B cell (primary cell): ENCODE measurements around the gene IL36G. TPM values are rescaled to one million over a fixed set of nuclear protein-coding genes. Genes with fewer than 3 reads are reported as not detected.

ENCODE experiments used
- ATAC-seq: fragments of 200-7000 bp; cut with Tn5 transposase; one replicate; pipeline ENCODE4 v1.10.0; 2021; ENCODE audit warnings: low read depth, mild to moderate bottlenecking, moderate number of reproducible peaks, moderate library complexity
- CTCF ChIA-PET: fragments of 350-600 bp; sonication (Branson Sonifier 250); formaldehyde crosslinking; loops from one replicate; lab custom pipeline; 2021; ENCODE audit warnings: antibody characterized with exemption, inconsistent platforms; lab: Charles Lee
- POLR2A ChIA-PET: fragments of 350-600 bp; sonication (Branson Sonifier 250); formaldehyde crosslinking; loops from one replicate; lab custom pipeline; 2021; ENCODE audit warnings: antibody characterized with exemption; lab: Charles Lee
- DNase-seq: peaks from one replicate; pipeline ENCODE4 v3.0.0; 2013
- H2AFZ ChIP-seq: 2 replicates; pipeline ENCODE4 v1.6.1; 2012; ENCODE audit warnings: mild to moderate bottlenecking, low read depth, low read length; ENCODE audit not compliant: insufficient read depth, poor library complexity, severe bottlenecking
- H3K27ac ChIP-seq, 2 donors: 1 replicate in 1 of 2; 2 replicates in 1 of 2; pipeline ENCODE4 v1.5.1; 2012 to 2013; ENCODE audit warnings: low read length in 2 of 2, mild to moderate bottlenecking in 2 of 2, moderate library complexity in 1 of 2
- H3K27me3 ChIP-seq, 4 experiments: fragments of 200-600 bp in 1 of 4; sonication (generic) in 1 of 4; replicated peaks in 1 of 4; 1 replicate in 2 of 4; 2 replicates in 2 of 4; pipeline versions ENCODE4 v1.6.1 to v1.7.0; 2013 to 2016; ENCODE audit warnings: low read length in 3 of 4, mild to moderate bottlenecking in 2 of 4, mixed read lengths in 1 of 4, moderate library complexity in 1 of 4; ENCODE audit not compliant: insufficient read depth in 4 of 4, control insufficient read depth in 3 of 4; ENCODE audit errors: control extremely low read depth in 1 of 4
- H3K36me3 ChIP-seq, 2 experiments: replicated peaks in 1 of 2; 1 replicate in 1 of 2; 2 replicates in 1 of 2; pipeline versions ENCODE4 v1.6.1 to v1.7.1; 2013; ENCODE audit warnings: low read length in 1 of 2; ENCODE audit not compliant: insufficient read depth in 2 of 2, control insufficient read depth in 1 of 2; ENCODE audit errors: control extremely low read depth in 1 of 2, extremely low read depth in 1 of 2
- H3K4me1 ChIP-seq, 2 donors: fragments of 200-600 bp in 1 of 2; sonication (generic) in 1 of 2; 1 replicate in 1 of 2; 2 replicates in 1 of 2; pipeline versions ENCODE4 v1.5.1 to v1.6.1; 2013 to 2017; ENCODE audit warnings: low read length in 2 of 2; ENCODE audit not compliant: control insufficient read depth in 2 of 2, insufficient read depth in 2 of 2
- H3K4me2 ChIP-seq: replicated peaks from 2 replicates; pipeline ENCODE3; 2012; ENCODE audit warnings: mild to moderate bottlenecking, low read depth, low read length; ENCODE audit not compliant: poor library complexity, severe bottlenecking
- H3K4me3 ChIP-seq, 5 experiments: fragments of 200-600 bp in 1 of 5; sonication (generic) in 1 of 5; 1 replicate in 3 of 5; 2 replicates in 2 of 5; pipeline versions ENCODE4 v1.5.1 to v1.7.0; 2011 to 2016; ENCODE audit warnings: low read length in 4 of 5, mild to moderate bottlenecking in 4 of 5, low read depth in 2 of 5, control low read depth in 1 of 5, moderate library complexity in 1 of 5; ENCODE audit not compliant: insufficient read depth in 1 of 5; ENCODE audit errors: control extremely low read depth in 1 of 5, extremely low read depth in 1 of 5
- H3K79me2 ChIP-seq: fragments of 200-600 bp; sonication (generic); one replicate; pipeline ENCODE4 v1.6.0; 2016; ENCODE audit warnings: low read length; ENCODE audit not compliant: control insufficient read depth, insufficient read depth
- H3K9ac ChIP-seq: fragments of 200-600 bp; sonication (generic); 2 replicates; pipeline ENCODE4 v1.6.1; 2017; ENCODE audit warnings: mild to moderate bottlenecking, low read length, moderate library complexity
- H3K9me3 ChIP-seq, 3 donors: one replicate each; pipeline versions ENCODE4 v1.6.1 to v1.7.1; 2013; ENCODE audit warnings: low read length in 2 of 3; ENCODE audit not compliant: control insufficient read depth in 2 of 3, insufficient read depth in 1 of 3; ENCODE audit errors: control extremely low read depth in 1 of 3
- H4K20me1 ChIP-seq: 2 replicates; pipeline ENCODE4 v1.6.0; 2012; ENCODE audit warnings: mild to moderate bottlenecking, low read length; ENCODE audit not compliant: insufficient read depth, control insufficient read depth, poor library complexity, severe bottlenecking
- H3K27ac Mint-ChIP-seq: one replicate; pipeline ENCODE4 v1.8.0; 2021; ENCODE audit warnings: mixed read lengths
- H3K27me3 Mint-ChIP-seq: one replicate; pipeline ENCODE4 v1.8.0; 2021; ENCODE audit warnings: mixed read lengths
- H3K4me1 Mint-ChIP-seq: one replicate; pipeline ENCODE4 v1.8.0; 2021; ENCODE audit warnings: mixed read lengths
- H3K4me3 Mint-ChIP-seq: one replicate; pipeline ENCODE4 v1.8.0; 2021; ENCODE audit warnings: mixed read lengths
- H3K9me3 Mint-ChIP-seq: one replicate; pipeline ENCODE4 v1.8.0; 2022; ENCODE audit warnings: mixed read lengths; ENCODE audit not compliant: insufficient read depth
- EZH2 ChIP-seq: IDR thresholded peaks from 2 replicates; pipeline ENCODE4 v1.6.1; 2012; ENCODE audit warnings: borderline replicate concordance, low read depth, mild to moderate bottlenecking, moderate library complexity, low read length; ENCODE audit not compliant: insufficient read depth, poor library complexity, severe bottlenecking
- WGBS: methylation state at CpG from one replicate; pipeline ENCODE4 v1.1.5; 2013; ENCODE audit warnings: missing lambda C conversion rate; ENCODE audit not compliant: insufficient coverage; 5-methylcytosine and 5-hydroxymethylcytosine counted together
- intact Hi-C: fragments of 100-400 bp; cut with micrococcal nuclease; formaldehyde crosslinking; loops from one replicate; pipeline ENCODE4 v1.10.0; 2022
- polyA plus RNA-seq: library from polyadenylated mRNA; depleted of rRNA; stranded (reverse); fragments of >200 nt; gene quantifications from 2 replicates; pipeline ENCODE4 v1.2.3, GENCODE V29; 2012
- total RNA-seq, 2 donors: library from RNA; stranded (reverse); fragments of 120-200 nt in 1 of 2; gene quantifications; 1 replicate in 1 of 2; 2 replicates in 1 of 2; pipeline versions ENCODE4 v1.2.3 to v1.2.4, GENCODE V29; 2013 to 2022
- TF ChIP-seq, protein P1 (sequence below): fragments of 200-600 bp; IDR thresholded peaks from one replicate; pipeline ENCODE4 v1.8.0; 2022; ENCODE audit warnings: antibody characterized with exemption, mild to moderate bottlenecking

Gene IL36G
- total and polyA plus RNA-seq, 2 donors (not counting 1 experiment from before 2014, with no cell fraction given), result not detected

DNA sequence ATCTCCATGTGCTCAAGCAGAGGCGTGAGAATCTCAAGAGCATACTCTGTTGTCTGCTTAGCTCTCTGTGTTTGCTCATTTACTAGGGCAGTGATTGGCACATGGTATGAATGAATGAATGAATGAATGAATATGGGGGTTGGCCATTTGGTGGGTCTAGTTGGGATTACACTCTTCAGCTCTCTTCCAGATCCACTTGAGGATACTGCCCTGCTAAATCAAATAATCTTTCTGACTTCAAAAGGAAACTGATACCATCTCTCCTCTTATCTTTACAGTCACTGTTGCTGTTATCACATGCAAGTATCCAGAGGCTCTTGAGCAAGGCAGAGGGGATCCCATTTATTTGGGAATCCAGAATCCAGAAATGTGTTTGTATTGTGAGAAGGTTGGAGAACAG, 1.9 kb downstream of the IL36G start:
- Histone ChIP-seq H3K4me3 (no peak overlapping the region), H3K4me1 (no peaks in the 10 kb centered on the region), H4K20me1 (no peaks in the 10 kb centered on the region), H3K27me3 (peaks cover 0 to 5% (median 1%) of the 10 kb centered on the region in 4 experiments), H2AFZ (no peak overlapping the region), H3K9me3 (no peaks in the 10 kb centered on the region), H3K27ac (no peak overlapping the region), H3K79me2 (no peaks in the 10 kb centered on the region), H3K9ac (no peak overlapping the region), H3K36me3 (no peaks in the 10 kb centered on the region), H3K4me2 (no peak overlapping the region)
- ChIA-PET CTCF (no interaction called here), POLR2A (no interaction called here)
- TF ChIP-seq, protein P1, sequence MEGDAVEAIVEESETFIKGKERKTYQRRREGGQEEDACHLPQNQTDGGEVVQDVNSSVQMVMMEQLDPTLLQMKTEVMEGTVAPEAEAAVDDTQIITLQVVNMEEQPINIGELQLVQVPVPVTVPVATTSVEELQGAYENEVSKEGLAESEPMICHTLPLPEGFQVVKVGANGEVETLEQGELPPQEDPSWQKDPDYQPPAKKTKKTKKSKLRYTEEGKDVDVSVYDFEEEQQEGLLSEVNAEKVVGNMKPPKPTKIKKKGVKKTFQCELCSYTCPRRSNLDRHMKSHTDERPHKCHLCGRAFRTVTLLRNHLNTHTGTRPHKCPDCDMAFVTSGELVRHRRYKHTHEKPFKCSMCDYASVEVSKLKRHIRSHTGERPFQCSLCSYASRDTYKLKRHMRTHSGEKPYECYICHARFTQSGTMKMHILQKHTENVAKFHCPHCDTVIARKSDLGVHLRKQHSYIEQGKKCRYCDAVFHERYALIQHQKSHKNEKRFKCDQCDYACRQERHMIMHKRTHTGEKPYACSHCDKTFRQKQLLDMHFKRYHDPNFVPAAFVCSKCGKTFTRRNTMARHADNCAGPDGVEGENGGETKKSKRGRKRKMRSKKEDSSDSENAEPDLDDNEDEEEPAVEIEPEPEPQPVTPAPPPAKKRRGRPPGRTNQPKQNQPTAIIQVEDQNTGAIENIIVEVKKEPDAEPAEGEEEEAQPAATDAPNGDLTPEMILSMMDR, result no peak
- no peak for TF ChIP-seq EZH2
- Mint-ChIP-seq H3K9me3 (no peaks in the 10 kb centered on the region), H3K4me3 (no peak overlapping the region), H3K27me3 (peaks cover 10% of the 10 kb centered on the region), H3K4me1 (no peaks in the 10 kb centered on the region), H3K27ac (no peak overlapping the region)
- DNase-seq (no peak), ATAC-seq (no peak)
- intact Hi-C loops, result no loop called here
- 100% methylated on average over 1 of the region's 1 CpG for WGBS

DNA sequence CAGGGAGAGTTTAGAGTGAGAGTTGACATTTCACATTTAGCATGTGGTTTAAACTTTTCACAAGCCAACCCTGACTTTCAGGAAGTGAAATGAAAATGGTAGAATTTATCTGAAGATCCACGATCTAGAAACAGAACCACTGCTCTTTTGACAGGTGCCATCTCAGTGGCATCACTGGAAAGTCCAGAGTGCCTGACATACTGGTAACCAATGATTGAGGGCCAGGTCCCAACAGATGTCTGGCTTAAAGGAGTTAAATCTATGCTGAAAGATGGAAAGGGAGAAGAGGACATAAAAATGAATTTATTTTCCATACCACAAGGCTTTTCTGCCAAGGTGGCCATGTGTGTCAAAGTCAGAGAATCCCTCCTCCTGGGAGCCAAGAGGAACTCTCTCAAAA, 2.7 kb downstream of the IL36G start:
- intact Hi-C loops, result no loop called here
- no peak overlapping the region for H2AFZ ChIP-seq
- no peaks in the 10 kb centered on the region for H3K9me3 ChIP-seq
- no peaks in the 10 kb centered on the region for H3K79me2 ChIP-seq
- WGBS, result 0% methylated on average over 1 of the region's 1 CpG
- H3K4me1 Mint-ChIP-seq, result no peaks in the 10 kb centered on the region
- no peaks in the 10 kb centered on the region for H3K9me3 Mint-ChIP-seq
- ATAC-seq (no peak), DNase-seq (no peak)
- H3K27me3 ChIP-seq, result peaks cover 0 to 5% (median 1%) of the 10 kb centered on the region in 4 experiments
- H3K4me3 Mint-ChIP-seq, result no peak overlapping the region
- H3K27me3 Mint-ChIP-seq, result peaks cover 10% of the 10 kb centered on the region
- H3K27ac Mint-ChIP-seq, result no peak overlapping the region
- H3K4me1 ChIP-seq, result no peaks in the 10 kb centered on the region
- ChIA-PET CTCF (no interaction called here), POLR2A (no interaction called here)
- no peak overlapping the region for H3K9ac ChIP-seq
- no peak overlapping the region for H3K4me2 ChIP-seq
- no peaks in the 10 kb centered on the region for H3K36me3 ChIP-seq
- H3K4me3 ChIP-seq, result no peak overlapping the region
- no peak for TF ChIP-seq EZH2
- TF ChIP-seq, protein P1, result no peak
- H3K27ac ChIP-seq, result no peak overlapping the region
- H4K20me1 ChIP-seq, result no peaks in the 10 kb centered on the region
